ENCODE results near the gene SLC25A11. TPM values are rescaled to one million over a fixed set of nuclear protein-coding genes. Genes with fewer than 3 reads are reported as not detected.

Gene SLC25A11
- total RNA-seq, 1 experiment from 2014 or later: 75.1 TPM

- H3K4me3 ChIP-seq (replicated peaks in 1 of 2; ENCODE audit: low read depth in 1 of 2, low read length in 2 of 2): no peak overlapping the region
- no peak overlapping the region for H3K9ac ChIP-seq (ENCODE audit: low read length)
- H4K20me1 ChIP-seq (ENCODE audit: insufficient read depth): no peaks in the 10 kb centered on the region
- no peaks in the 10 kb centered on the region for H3K27me3 ChIP-seq (ENCODE audit: insufficient read depth, low read length)
- no peaks in the 10 kb centered on the region for H3K9me2 ChIP-seq (ENCODE audit: insufficient read depth)
- ChIA-PET POLR2A (no interaction called here), CTCF (no interaction called here), RAD21 (ENCODE audit: low non-redundant PET in 1 of 2, low total read pairs in 2 of 2, uncharacterized antibody in 2 of 2, unreplicated experiment in 2 of 2) (no interaction called here)
- H3K4me2 ChIP-seq (ENCODE audit: low read length): no peak overlapping the region
- DNase-seq (ENCODE audit: low read depth, low spot score) (no peak), ATAC-seq (no peak)
- peaks cover 5 to 12% of the 10 kb centered on the region in 2 experiments; a peak in 2 of 4 replicates for H3K4me1 ChIP-seq (ENCODE audit: control insufficient read depth in 1 of 2, insufficient read depth in 2 of 2, low read length in 2 of 2)
- H3K36me3 ChIP-seq (ENCODE audit: control insufficient read depth in 1 of 2, insufficient read depth in 2 of 2, low read length in 2 of 2): peaks cover 10 to 28% of the 10 kb centered on the region in 2 experiments; a peak in 2 of 4 replicates
- BruUV-seq (replicated peaks): no TSS peak
- H2AFZ ChIP-seq (ENCODE audit: low read depth, low read length, poor library complexity, severe bottlenecking): no peak overlapping the region
- TF ChIP-seq REST (IDR thresholded peaks at IDR 0.05; ENCODE audit: low read depth): no peak
- no peak for TF ChIP-seq TCF7L2 (IDR thresholded peaks at IDR 0.05; ENCODE audit: borderline replicate concordance, extremely low read depth, insufficient read depth, insufficient read length)
- TF ChIP-seq MAX (IDR thresholded peaks at IDR 0.05): no peak
- TF ChIP-seq ZFX (IDR thresholded peaks at IDR 0.05): no peak
- TF ChIP-seq POLR2A (IDR thresholded peaks at IDR 0.05; ENCODE audit: borderline replicate concordance, extremely low read depth, insufficient read depth, insufficient read length): no peak
- no peak for TF ChIP-seq JUND (IDR thresholded peaks at IDR 0.05)
- TF ChIP-seq FOSL1 (IDR thresholded peaks at IDR 0.05; ENCODE audit: low read depth): no peak
- TF ChIP-seq CEBPB (IDR thresholded peaks at IDR 0.05; ENCODE audit: low read depth): no peak
- no peak for TF ChIP-seq SP1 (IDR thresholded peaks at IDR 0.05; ENCODE audit: low read depth)
- no peak for TF ChIP-seq RAD21 (IDR thresholded peaks at IDR 0.05; ENCODE audit: low read depth)
- TF ChIP-seq ELF1 (IDR thresholded peaks at IDR 0.05; ENCODE audit: borderline replicate concordance, low read depth): no peak
- no peak for TF ChIP-seq SIN3A (IDR thresholded peaks at IDR 0.05; ENCODE audit: low read depth)
- TF ChIP-seq POLR2AphosphoS5 (IDR thresholded peaks at IDR 0.05; ENCODE audit: low read depth, low read length): no peak
- no peak for TF ChIP-seq CBX3 (IDR thresholded peaks at IDR 0.05; ENCODE audit: low read depth)
- TF ChIP-seq EZH2 (IDR thresholded peaks at IDR 0.05): no peak
- TF ChIP-seq, protein P1, sequence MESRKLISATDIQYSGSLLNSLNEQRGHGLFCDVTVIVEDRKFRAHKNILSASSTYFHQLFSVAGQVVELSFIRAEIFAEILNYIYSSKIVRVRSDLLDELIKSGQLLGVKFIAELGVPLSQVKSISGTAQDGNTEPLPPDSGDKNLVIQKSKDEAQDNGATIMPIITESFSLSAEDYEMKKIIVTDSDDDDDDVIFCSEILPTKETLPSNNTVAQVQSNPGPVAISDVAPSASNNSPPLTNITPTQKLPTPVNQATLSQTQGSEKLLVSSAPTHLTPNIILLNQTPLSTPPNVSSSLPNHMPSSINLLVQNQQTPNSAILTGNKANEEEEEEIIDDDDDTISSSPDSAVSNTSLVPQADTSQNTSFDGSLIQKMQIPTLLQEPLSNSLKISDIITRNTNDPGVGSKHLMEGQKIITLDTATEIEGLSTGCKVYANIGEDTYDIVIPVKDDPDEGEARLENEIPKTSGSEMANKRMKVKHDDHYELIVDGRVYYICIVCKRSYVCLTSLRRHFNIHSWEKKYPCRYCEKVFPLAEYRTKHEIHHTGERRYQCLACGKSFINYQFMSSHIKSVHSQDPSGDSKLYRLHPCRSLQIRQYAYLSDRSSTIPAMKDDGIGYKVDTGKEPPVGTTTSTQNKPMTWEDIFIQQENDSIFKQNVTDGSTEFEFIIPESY (IDR thresholded peaks at IDR 0.05; ENCODE audit: extremely low read depth, insufficient replicate concordance, low read length): no peak
- intact Hi-C loops (cut with micrococcal nuclease): no loop called here
- H3K9me3 ChIP-seq (ENCODE audit: control insufficient read depth in 1 of 2, insufficient read depth in 1 of 2, low read depth in 1 of 2, low read length in 2 of 2): no peaks in the 10 kb centered on the region
- peaks cover 15% of the 10 kb centered on the region for H3K79me2 ChIP-seq (ENCODE audit: insufficient read depth, low read length)
- no peak overlapping the region for H3K27ac ChIP-seq (ENCODE audit: low read depth, low read length)
Measured at GRCh38 chr17:4982305-4982704, 42.5 kb upstream of the SLC25A11 start.
